ENCODE data around the gene ATP8A1.

The ATP8A1 gene

GRCh38 chr4:42640613-42641012 lies 16.3 kb downstream of the ATP8A1 start:
- no peak for TF ChIP-seq CTCF (IDR thresholded peaks at IDR 0.05)
- no peak overlapping the region for H3K4me3 ChIP-seq (ENCODE audit: low read depth, low read length)
- H3K9me3 ChIP-seq (ENCODE audit: control insufficient read depth, low read length): no peaks in the 10 kb centered on the region
- no peak overlapping the region for H2AFZ ChIP-seq
- no peak overlapping the region for H3K27ac ChIP-seq
- H3K36me3 ChIP-seq (ENCODE audit: control insufficient read depth, insufficient read depth, low read length): no peaks in the 10 kb centered on the region
- peaks cover 5% of the 10 kb centered on the region for H3K79me2 ChIP-seq
- no peaks in the 10 kb centered on the region for H3K4me1 ChIP-seq
- H3K9ac ChIP-seq: no peak overlapping the region
- H3K4me2 ChIP-seq (ENCODE audit: low read length): no peak overlapping the region
- H3K27me3 ChIP-seq (ENCODE audit: control insufficient read depth, insufficient read depth, low read length): no peaks in the 10 kb centered on the region

GRCh38 chr4:42638993-42639392 lies 17.9 kb downstream of the ATP8A1 start:
- H3K79me2 ChIP-seq: peaks cover 4% of the 10 kb centered on the region
- H3K4me1 ChIP-seq: no peaks in the 10 kb centered on the region

GRCh38 chr4:42638321-42638720 lies 18.6 kb downstream of the ATP8A1 start:
- H2AFZ ChIP-seq: no peak overlapping the region
- no peak for TF ChIP-seq CTCF (IDR thresholded peaks at IDR 0.05)
- no peaks in the 10 kb centered on the region for H3K27me3 ChIP-seq (ENCODE audit: control insufficient read depth, insufficient read depth, low read length)
- H3K79me2 ChIP-seq: peaks cover 4% of the 10 kb centered on the region
- H3K4me1 ChIP-seq: no peaks in the 10 kb centered on the region
- H3K4me3 ChIP-seq (ENCODE audit: low read depth, low read length): no peak overlapping the region
- H3K27ac ChIP-seq: no peak overlapping the region
- H3K36me3 ChIP-seq (ENCODE audit: control insufficient read depth, insufficient read depth, low read length): no peaks in the 10 kb centered on the region
- no peak overlapping the region for H3K9ac ChIP-seq
- no peak overlapping the region for H3K4me2 ChIP-seq (ENCODE audit: low read length)
- H3K9me3 ChIP-seq (ENCODE audit: control insufficient read depth, low read length): no peaks in the 10 kb centered on the region

More at GRCh38 chr4:42638993-42639392, 17.9 kb downstream of the ATP8A1 start:
- H3K27me3 ChIP-seq (ENCODE audit: control insufficient read depth, insufficient read depth, low read length): no peaks in the 10 kb centered on the region
- no peaks in the 10 kb centered on the region for H3K9me3 ChIP-seq (ENCODE audit: control insufficient read depth, low read length)
- no peak overlapping the region for H3K4me2 ChIP-seq (ENCODE audit: low read length)
- no peak overlapping the region for H3K4me3 ChIP-seq (ENCODE audit: low read depth, low read length)
- TF ChIP-seq CTCF (IDR thresholded peaks at IDR 0.05): no peak
- no peak overlapping the region for H3K9ac ChIP-seq
- no peaks in the 10 kb centered on the region for H3K36me3 ChIP-seq (ENCODE audit: control insufficient read depth, insufficient read depth, low read length)
- no peak overlapping the region for H2AFZ ChIP-seq
- H3K27ac ChIP-seq: no peak overlapping the region

- Histone ChIP-seq H3K27me3 (ENCODE audit: control insufficient read depth, insufficient read depth, low read length) (no peaks in the 10 kb centered on the region), H3K9ac (no peak overlapping the region), H3K4me2 (ENCODE audit: low read length) (no peak overlapping the region), H3K9me3 (ENCODE audit: control insufficient read depth, low read length) (no peaks in the 10 kb centered on the region), H3K4me3 (ENCODE audit: low read depth, low read length) (no peak overlapping the region), H3K36me3 (ENCODE audit: control insufficient read depth, insufficient read depth, low read length) (no peaks in the 10 kb centered on the region), H3K4me1 (no peaks in the 10 kb centered on the region), H3K27ac (no peak overlapping the region), H3K79me2 (peaks cover 3% of the 10 kb centered on the region), H2AFZ (no peak overlapping the region)
- TF ChIP-seq CTCF (IDR thresholded peaks at IDR 0.05): no peak
Measured at GRCh38 chr4:42637867-42638266, 19.0 kb downstream of the ATP8A1 start.

GRCh38 chr4:42637104-42637503 lies 19.8 kb downstream of the ATP8A1 start:
- H3K9me3 ChIP-seq (ENCODE audit: control insufficient read depth, low read length): no peaks in the 10 kb centered on the region
- no peak overlapping the region for H3K27ac ChIP-seq
- H3K4me3 ChIP-seq (ENCODE audit: low read depth, low read length): no peak overlapping the region
- H3K79me2 ChIP-seq: peaks cover 2% of the 10 kb centered on the region
- no peak for TF ChIP-seq CTCF (IDR thresholded peaks at IDR 0.05)
- no peak overlapping the region for H2AFZ ChIP-seq
- H3K27me3 ChIP-seq (ENCODE audit: control insufficient read depth, insufficient read depth, low read length): no peaks in the 10 kb centered on the region
- H3K4me1 ChIP-seq: no peaks in the 10 kb centered on the region
- H3K4me2 ChIP-seq (ENCODE audit: low read length): no peak overlapping the region
- no peaks in the 10 kb centered on the region for H3K36me3 ChIP-seq (ENCODE audit: control insufficient read depth, insufficient read depth, low read length)
- no peak overlapping the region for H3K9ac ChIP-seq

All from parathyroid adenoma (tissue), 2 donors.